Caco-2 (cell line): ENCODE measurements around the gene LALBA. TPM values are rescaled to one million over a fixed set of nuclear protein-coding genes. Genes with fewer than 3 reads are reported as not detected.

Source experiments
- BruUV-seq: library from RNA; stranded (reverse); fragments of 400-500 nt; replicated peaks from 2 replicates; lab custom pipeline; 2021; lab: Mats Ljungman, UMichigan
- CTCF ChIA-PET: fragments of 300-600 bp; sonication (Branson Sonifier 250); formaldehyde crosslinking; loops from one replicate; lab custom pipeline; 2022; ENCODE audit warnings: antibody characterized with exemption; lab: Charles Lee
- POLR2A ChIA-PET: fragments of 300-600 bp; sonication (Branson Sonifier 250); formaldehyde crosslinking; loops from one replicate; lab custom pipeline; 2022; ENCODE audit warnings: antibody characterized with exemption; lab: Charles Lee
- DNase-seq, 2 experiments: peaks; one replicate each; pipeline versions ENCODE4 v3.0.0 to v3.0.0-alpha.2; 2020 to 2022
- H3K27me3 ChIP-seq: replicated peaks from 2 replicates; pipeline ENCODE4 v1.6.0; 2011; ENCODE audit warnings: low read length; ENCODE audit not compliant: control insufficient read depth, insufficient read depth
- H3K36me3 ChIP-seq: 2 replicates; pipeline ENCODE4 v1.5.1; 2011; ENCODE audit warnings: low read length; ENCODE audit not compliant: control insufficient read depth, insufficient read depth
- H3K4me1 ChIP-seq: fragments of 250-450 bp; sonication (Bioruptor Pico); 2 replicates; pipeline ENCODE4 v1.5.1; 2020; ENCODE audit warnings: mild to moderate bottlenecking
- H3K4me3 ChIP-seq: 2 replicates; pipeline ENCODE4 v1.5.1; 2011; ENCODE audit warnings: low read depth, mild to moderate bottlenecking, control low read depth, low read length
- H3K9me3 ChIP-seq: fragments of 250-450 bp; sonication (Bioruptor Pico); 2 replicates; pipeline ENCODE4 v1.5.1; 2020; ENCODE audit warnings: mild to moderate bottlenecking, moderate library complexity
- H3K27ac Mint-ChIP-seq: one replicate; pipeline ENCODE4 v1.8.0; 2022; ENCODE audit warnings: mixed read lengths; ENCODE audit not compliant: unreplicated experiment
- H3K27me3 Mint-ChIP-seq: one replicate; pipeline ENCODE4 v1.8.0; 2022; ENCODE audit warnings: mixed read lengths; ENCODE audit not compliant: insufficient read depth, unreplicated experiment
- H3K36me3 Mint-ChIP-seq: one replicate; pipeline ENCODE4 v1.8.0; 2022; ENCODE audit warnings: mild to moderate bottlenecking, mixed read lengths; ENCODE audit not compliant: insufficient read depth, unreplicated experiment
- H3K4me1 Mint-ChIP-seq: one replicate; pipeline ENCODE4 v1.8.0; 2022; ENCODE audit warnings: low read depth, mixed read lengths; ENCODE audit not compliant: unreplicated experiment
- H3K4me3 Mint-ChIP-seq: one replicate; pipeline ENCODE4 v1.8.0; 2022; ENCODE audit warnings: mild to moderate bottlenecking, moderate library complexity, mixed read lengths; ENCODE audit not compliant: unreplicated experiment
- H3K9me3 Mint-ChIP-seq: one replicate; pipeline ENCODE4 v1.8.0; 2022; ENCODE audit warnings: mixed read lengths; ENCODE audit not compliant: unreplicated experiment
- CTCF ChIP-seq, 2 experiments: fragments of 200-600 bp in 1 of 2; IDR thresholded peaks; 1 replicate in 1 of 2; 2 replicates in 1 of 2; pipeline versions ENCODE4 v1.5.1 to v1.8.0; 2011 to 2022; ENCODE audit warnings: antibody characterized with exemption in 1 of 2, control low read depth in 1 of 2, inconsistent platforms in 1 of 2, low read depth in 1 of 2, low read length in 1 of 2, mild to moderate bottlenecking in 1 of 2, moderate library complexity in 1 of 2; ENCODE audit not compliant: insufficient read depth in 1 of 2, severe bottlenecking in 1 of 2, unreplicated experiment in 1 of 2
- intact Hi-C: fragments of 100-400 bp; cut with micrococcal nuclease; formaldehyde crosslinking; loops from one replicate; pipeline ENCODE4 v1.10.0; 2022; ENCODE audit not compliant: unreplicated experiment
- total RNA-seq: library from RNA; stranded (reverse); gene quantifications from 2 replicates; pipeline ENCODE4 v1.2.3, GENCODE V29; 2022

The LALBA gene
- total RNA-seq, 1 experiment from 2014 or later: not detected

GRCh38 chr12:48583728-48584127 is 13.9 kb upstream of the LALBA start:
- TF ChIP-seq CTCF (IDR thresholded peaks at IDR 0.05; ENCODE audit: insufficient read depth in 1 of 2, low read depth in 1 of 2, low read length in 1 of 2, severe bottlenecking in 1 of 2, unreplicated experiment in 1 of 2): no peak
- no peaks in the 10 kb centered on the region for H3K4me1 ChIP-seq
- ChIA-PET CTCF (no interaction called here), POLR2A (no interaction called here)
- Mint-ChIP-seq H3K36me3 (no peaks in the 10 kb centered on the region), H3K27ac (no peak overlapping the region), H3K27me3 (peaks cover 23% of the 10 kb centered on the region), H3K4me3 (no peak overlapping the region), H3K4me1 (no peaks in the 10 kb centered on the region), H3K9me3 (peaks cover 9% of the 10 kb centered on the region)
- BruUV-seq: no TSS peak
- no peaks in the 10 kb centered on the region; the same call in 1 of the 2 replicates for H3K27me3 ChIP-seq
- H3K9me3 ChIP-seq: no peaks in the 10 kb centered on the region
- no peaks in the 10 kb centered on the region for H3K36me3 ChIP-seq
- no peak overlapping the region for H3K4me3 ChIP-seq
- intact Hi-C loops: no loop called here
- no peak for DNase-seq

GRCh38 chr12:48580831-48581230 is 11.0 kb upstream of the LALBA start:
- ChIA-PET CTCF (interaction anchor here (0.6 to 0.9 kb wide), 2 partner anchors 31 to 38 kb away, joined by 3 to 4 read pairs; no protein-coding TSS in a partner anchor), POLR2A (no interaction called here)
- Mint-ChIP-seq H3K4me3 (no peak overlapping the region), H3K36me3 (no peaks in the 10 kb centered on the region), H3K4me1 (no peaks in the 10 kb centered on the region), H3K27me3 (peaks cover 11% of the 10 kb centered on the region), H3K27ac (no peak overlapping the region), H3K9me3 (no peaks in the 10 kb centered on the region)
- Histone ChIP-seq H3K9me3 (no peaks in the 10 kb centered on the region), H3K36me3 (no peaks in the 10 kb centered on the region), H3K4me3 (no peak overlapping the region), H3K27me3 (no peaks in the 10 kb centered on the region), H3K4me1 (no peaks in the 10 kb centered on the region)
- DNase-seq: no peak
- intact Hi-C loops: no loop called here
- BruUV-seq: no TSS peak
- TF ChIP-seq CTCF (IDR thresholded peaks at IDR 0.05; ENCODE audit: insufficient read depth in 1 of 2, low read depth in 1 of 2, low read length in 1 of 2, severe bottlenecking in 1 of 2, unreplicated experiment in 1 of 2): no peak

DNA sequence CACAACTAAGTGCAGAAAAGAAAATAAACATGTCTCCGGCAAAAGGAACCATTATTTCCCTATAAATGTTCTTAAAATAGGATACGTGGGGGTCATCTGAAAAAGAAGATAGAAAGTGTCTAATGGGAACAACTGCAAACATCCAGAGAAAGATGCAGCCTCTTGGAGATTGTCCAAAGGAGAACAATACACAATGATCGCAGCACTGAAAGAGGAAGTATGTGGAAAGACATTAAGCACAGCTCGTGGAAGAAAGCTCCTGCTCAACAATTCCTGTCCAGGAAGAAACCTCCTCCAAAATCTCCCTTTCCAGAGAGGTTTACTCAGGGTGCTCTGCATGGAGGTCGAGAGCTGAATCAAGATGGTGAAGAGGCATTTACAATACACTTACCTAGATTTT is 2.5 kb upstream of the LALBA start:
- Mint-ChIP-seq H3K27me3 (peaks cover 31% of the 10 kb centered on the region), H3K9me3 (no peaks in the 10 kb centered on the region), H3K27ac (no peak overlapping the region), H3K36me3 (no peaks in the 10 kb centered on the region), H3K4me1 (no peaks in the 10 kb centered on the region), H3K4me3 (no peak overlapping the region)
- ChIA-PET CTCF (no interaction called here), POLR2A (no interaction called here)
- no peak overlapping the region for H3K4me3 ChIP-seq
- TF ChIP-seq CTCF (IDR thresholded peaks at IDR 0.05; ENCODE audit: insufficient read depth in 1 of 2, low read depth in 1 of 2, low read length in 1 of 2, severe bottlenecking in 1 of 2, unreplicated experiment in 1 of 2): no peak
- no TSS peak for BruUV-seq
- intact Hi-C loops: no loop called here
- no peaks in the 10 kb centered on the region for H3K9me3 ChIP-seq
- H3K4me1 ChIP-seq: no peaks in the 10 kb centered on the region
- no peak for DNase-seq
- peaks cover 2% of the 10 kb centered on the region for H3K27me3 ChIP-seq
- H3K36me3 ChIP-seq: no peaks in the 10 kb centered on the region
